ENCODE results near the gene TAS2R19.
"Not testable (repeated sequence)": the region's sequence is repeated elsewhere in the genome, so short reads cannot be mapped to it uniquely, and the experiment has no call there.

The TAS2R19 gene

GRCh38 chr12:11022520-11022919, at the start of gene TAS2R19:
TSS of gene TAS2R19 (minus strand) at chr12:11022620. CDS start at chr12:11022571, 49 bp downstream.
- peaks cover 25% of the 10 kb centered on the region for H3K36me3 Mint-ChIP-seq
- peaks cover 6% of the 10 kb centered on the region for H3K4me1 Mint-ChIP-seq
- no peaks in the 10 kb centered on the region for H3K27me3 Mint-ChIP-seq
- no peak within 1 kb of the TSS for H3K27ac Mint-ChIP-seq
- no peak for DNase-seq (ENCODE audit: low spot score in 2 of 2)
- H3K4me3 Mint-ChIP-seq = no peak within 1 kb of the TSS
- ATAC-seq (ENCODE audit: low read depth) = no peak
- peaks cover 4% of the 10 kb centered on the region for H3K9me3 Mint-ChIP-seq

GRCh38 chr12:11071414-11071813, 49.0 kb upstream of the TAS2R19 start:
- Mint-ChIP-seq H3K9me3 (peaks cover 2% of the 10 kb centered on the region), H3K27me3 (no peaks in the 10 kb centered on the region), H3K4me3 (no peak overlapping the region), H3K36me3 (peaks cover 11% of the 10 kb centered on the region), H3K27ac (no peak overlapping the region), H3K4me1 (peaks cover 16% of the 10 kb centered on the region)
- ATAC-seq (ENCODE audit: low read depth) = no peak
- no peak for DNase-seq (ENCODE audit: low spot score in 2 of 2)

- Mint-ChIP-seq H3K27me3 (no peaks in the 10 kb centered on the region), H3K27ac (no peak overlapping the region), H3K4me3 (no peak overlapping the region), H3K4me1 (peaks cover 16% of the 10 kb centered on the region), H3K9me3 (peaks cover 2% of the 10 kb centered on the region), H3K36me3 (peaks cover 11% of the 10 kb centered on the region)
- no peak for DNase-seq (ENCODE audit: low spot score in 2 of 2)
- ATAC-seq (ENCODE audit: low read depth) = no peak
Measured at GRCh38 chr12:11070999-11071398, 48.6 kb upstream of the TAS2R19 start.

GRCh38 chr12:11069854-11070365, 47.5 kb upstream of the TAS2R19 start:
- peaks cover 2% of the 10 kb centered on the region for H3K9me3 Mint-ChIP-seq
- peaks cover 13% of the 10 kb centered on the region for H3K4me1 Mint-ChIP-seq
- DNase-seq (ENCODE audit: low spot score in 2 of 2) (no peak), ATAC-seq (ENCODE audit: low read depth) (no peak)
- H3K4me3 Mint-ChIP-seq = no peak overlapping the region
- no peak overlapping the region for H3K27ac Mint-ChIP-seq
- no peaks in the 10 kb centered on the region for H3K27me3 Mint-ChIP-seq
- peaks cover 14% of the 10 kb centered on the region for H3K36me3 Mint-ChIP-seq

- Mint-ChIP-seq H3K9me3 (peaks cover 2% of the 10 kb centered on the region), H3K27me3 (no peaks in the 10 kb centered on the region), H3K27ac (no peak overlapping the region), H3K4me3 (no peak overlapping the region), H3K4me1 (peaks cover 12% of the 10 kb centered on the region), H3K36me3 (peaks cover 13% of the 10 kb centered on the region)
- DNase-seq (ENCODE audit: low spot score in 2 of 2) (no peak), ATAC-seq (ENCODE audit: low read depth) (no peak)
Measured at GRCh38 chr12:11067514-11067913, 45.1 kb upstream of the TAS2R19 start.

GRCh38 chr12:11062194-11062593, 39.8 kb upstream of the TAS2R19 start, which contains the start of gene TAS2R46:
TSS of gene TAS2R46 (minus strand) at chr12:11062294. CDS start at chr12:11062294, 0 bp downstream.
- H3K36me3 Mint-ChIP-seq; H3K4me3 Mint-ChIP-seq; H3K27me3 Mint-ChIP-seq; H3K9me3 Mint-ChIP-seq; ATAC-seq (ENCODE audit: low read depth); DNase-seq (ENCODE audit: low spot score in 2 of 2): not testable (repeated sequence)
- peak within 1 kb of the TSS; percentile 63 for H3K27ac Mint-ChIP-seq
- peaks cover 11% of the 10 kb centered on the region for H3K4me1 Mint-ChIP-seq

- H3K4me1 Mint-ChIP-seq = peaks cover 11% of the 10 kb centered on the region
- no peaks in the 10 kb centered on the region for H3K27me3 Mint-ChIP-seq
- H3K36me3 Mint-ChIP-seq = peaks cover 6% of the 10 kb centered on the region
- DNase-seq (ENCODE audit: low spot score in 2 of 2) (no peak), ATAC-seq (ENCODE audit: low read depth) (no peak)
- no peak overlapping the region for H3K4me3 Mint-ChIP-seq
- H3K9me3 Mint-ChIP-seq = no peaks in the 10 kb centered on the region
- H3K27ac Mint-ChIP-seq = no peak overlapping the region
Measured at GRCh38 chr12:11059784-11060183, 37.4 kb upstream of the TAS2R19 start.

- Mint-ChIP-seq H3K4me3 (no peak overlapping the region), H3K27me3 (no peaks in the 10 kb centered on the region), H3K27ac (no peak overlapping the region), H3K9me3 (no peaks in the 10 kb centered on the region), H3K4me1 (peaks cover 9% of the 10 kb centered on the region), H3K36me3 (peaks cover 6% of the 10 kb centered on the region)
- ATAC-seq (ENCODE audit: low read depth) = no peak
- DNase-seq (ENCODE audit: low spot score in 2 of 2) = no peak
Measured at GRCh38 chr12:11059041-11059440, 36.6 kb upstream of the TAS2R19 start.

GRCh38 chr12:11055306-11055705, 32.9 kb upstream of the TAS2R19 start:
- H3K27me3 Mint-ChIP-seq = no peaks in the 10 kb centered on the region
- H3K36me3 Mint-ChIP-seq = peaks cover 16% of the 10 kb centered on the region
- no peak overlapping the region for H3K27ac Mint-ChIP-seq
- ATAC-seq (ENCODE audit: low read depth) = no peak
- peaks cover 7% of the 10 kb centered on the region for H3K9me3 Mint-ChIP-seq
- H3K4me3 Mint-ChIP-seq = no peak overlapping the region
- DNase-seq (ENCODE audit: low spot score in 2 of 2) = no peak
- H3K4me1 Mint-ChIP-seq = no peaks in the 10 kb centered on the region

- not testable (repeated sequence) for H3K9me3 Mint-ChIP-seq
Measured at GRCh38 chr12:11049806-11050531, 27.5 kb upstream of the TAS2R19 start.

GRCh38 chr12:11041366-11041765, 18.9 kb upstream of the TAS2R19 start:
- H3K27me3 Mint-ChIP-seq; H3K4me1 Mint-ChIP-seq; H3K4me3 Mint-ChIP-seq; DNase-seq (ENCODE audit: low spot score in 2 of 2); ATAC-seq (ENCODE audit: low read depth); H3K27ac Mint-ChIP-seq; H3K9me3 Mint-ChIP-seq: not testable (repeated sequence)
- peaks cover 44% of the 10 kb centered on the region for H3K36me3 Mint-ChIP-seq

More at GRCh38 chr12:11049806-11050531, 27.5 kb upstream of the TAS2R19 start:
- not testable (repeated sequence) for DNase-seq (ENCODE audit: low spot score in 2 of 2); H3K27me3 Mint-ChIP-seq; H3K4me3 Mint-ChIP-seq; ATAC-seq (ENCODE audit: low read depth); H3K27ac Mint-ChIP-seq; H3K4me1 Mint-ChIP-seq
- H3K36me3 Mint-ChIP-seq = peaks cover 37% of the 10 kb centered on the region

GRCh38 chr12:11040162-11040561, 17.7 kb upstream of the TAS2R19 start:
- peaks cover 5% of the 10 kb centered on the region for H3K9me3 Mint-ChIP-seq
- no peaks in the 10 kb centered on the region for H3K27me3 Mint-ChIP-seq
- no peak for DNase-seq (ENCODE audit: low spot score in 2 of 2)
- H3K27ac Mint-ChIP-seq = no peak overlapping the region
- no peaks in the 10 kb centered on the region for H3K4me1 Mint-ChIP-seq
- H3K36me3 Mint-ChIP-seq = peaks cover 42% of the 10 kb centered on the region
- no peak overlapping the region for H3K4me3 Mint-ChIP-seq
- ATAC-seq (ENCODE audit: low read depth) = no peak

GRCh38 chr12:11039171-11039570, 16.8 kb upstream of the TAS2R19 start:
- peaks cover 36% of the 10 kb centered on the region for H3K36me3 Mint-ChIP-seq
- DNase-seq (ENCODE audit: low spot score in 2 of 2) = no peak
- ATAC-seq (ENCODE audit: low read depth) = no peak
- peaks cover under 1% of the 10 kb centered on the region for H3K9me3 Mint-ChIP-seq
- no peak overlapping the region for H3K27ac Mint-ChIP-seq
- H3K4me1 Mint-ChIP-seq = no peaks in the 10 kb centered on the region
- H3K27me3 Mint-ChIP-seq = no peaks in the 10 kb centered on the region
- H3K4me3 Mint-ChIP-seq = no peak overlapping the region

- H3K4me1 Mint-ChIP-seq; H3K27ac Mint-ChIP-seq; H3K4me3 Mint-ChIP-seq; ATAC-seq (ENCODE audit: low read depth); H3K27me3 Mint-ChIP-seq; DNase-seq (ENCODE audit: low spot score in 2 of 2); H3K9me3 Mint-ChIP-seq: not testable (repeated sequence)
- peaks cover 22% of the 10 kb centered on the region for H3K36me3 Mint-ChIP-seq
Measured at GRCh38 chr12:11033959-11034358, 11.5 kb upstream of the TAS2R19 start.

- H3K4me3 Mint-ChIP-seq = no peak within 1 kb of the TSS
- peaks cover 32% of the 10 kb centered on the region for H3K36me3 Mint-ChIP-seq
- no peaks in the 10 kb centered on the region for H3K27me3 Mint-ChIP-seq
- DNase-seq (ENCODE audit: low spot score in 2 of 2) (no peak), ATAC-seq (ENCODE audit: low read depth) (no peak)
- no peaks in the 10 kb centered on the region for H3K9me3 Mint-ChIP-seq
- no peaks in the 10 kb centered on the region for H3K4me1 Mint-ChIP-seq
- no peak within 1 kb of the TSS for H3K27ac Mint-ChIP-seq
Measured at GRCh38 chr12:11031307-11031706, 8.9 kb upstream of the TAS2R19 start, which contains the start of gene TAS2R31. TSS of gene TAS2R31 (minus strand) at chr12:11031407. CDS start at chr12:11031335, 72 bp downstream.
